Measurements from ENCODE around the gene ZFHX3. TPM values are rescaled to one million over a fixed set of nuclear protein-coding genes. Genes with fewer than 3 reads are reported as not detected.

ZFHX3 gene
- total RNA-seq, 3 donors from 2014 or later, result 13.8 to 36.0 (median 15.5) TPM

- no peak for TF ChIP-seq CTCF (IDR thresholded peaks at IDR 0.05)
- ATAC-seq, result no peak
- Histone ChIP-seq H3K36me3 (ENCODE audit: low read depth) (no peaks in the 10 kb centered on the region), H3K4me1 (ENCODE audit: low read depth) (peaks cover 8% of the 10 kb centered on the region), H3K4me3 (no peak overlapping the region), H3K9me3 (no peaks in the 10 kb centered on the region)
- no peak for DNase-seq
- intact Hi-C loops (cut with DNase I, micrococcal nuclease), result no loop called here
Observed at GRCh38 chr16:72824027-72824426, 223.9 kb downstream of the ZFHX3 start.

- Histone ChIP-seq H3K9me3 (no peaks in the 10 kb centered on the region), H3K4me1 (ENCODE audit: low read depth) (no peaks in the 10 kb centered on the region), H3K36me3 (ENCODE audit: low read depth) (no peaks in the 10 kb centered on the region), H3K4me3 (no peak overlapping the region)
- TF ChIP-seq CTCF (IDR thresholded peaks at IDR 0.05), result no peak
- intact Hi-C loops (cut with DNase I, micrococcal nuclease), result no loop called here
- peak; percentile 70 for ATAC-seq
- no peak for DNase-seq
Observed at GRCh38 chr16:72821185-72821950, 226.6 kb downstream of the ZFHX3 start.

- DNase-seq, result no peak
- no peak for TF ChIP-seq CTCF (IDR thresholded peaks at IDR 0.05)
- Histone ChIP-seq H3K9me3 (no peaks in the 10 kb centered on the region), H3K4me1 (ENCODE audit: low read depth) (no peaks in the 10 kb centered on the region), H3K36me3 (ENCODE audit: low read depth) (no peaks in the 10 kb centered on the region), H3K4me3 (no peak overlapping the region)
- no peak for ATAC-seq
- intact Hi-C loops (cut with DNase I, micrococcal nuclease), result no loop called here
Observed at GRCh38 chr16:72819345-72819744, 228.6 kb downstream of the ZFHX3 start.

- H3K36me3 ChIP-seq (ENCODE audit: low read depth), result no peaks in the 10 kb centered on the region
- intact Hi-C loops (cut with DNase I, micrococcal nuclease), result no loop called here
- H3K4me1 ChIP-seq (ENCODE audit: low read depth), result no peaks in the 10 kb centered on the region
- ATAC-seq, result no peak
- H3K4me3 ChIP-seq, result no peak overlapping the region
- H3K9me3 ChIP-seq, result no peaks in the 10 kb centered on the region
- DNase-seq, result no peak
- no peak for TF ChIP-seq CTCF (IDR thresholded peaks at IDR 0.05)
Observed at GRCh38 chr16:72818236-72818845, 229.6 kb downstream of the ZFHX3 start.

GRCh38 chr16:72815348-72816318 lies 232.3 kb downstream of the ZFHX3 start:
- intact Hi-C loops (cut with DNase I, micrococcal nuclease), result no loop called here
- TF ChIP-seq CTCF (IDR thresholded peaks at IDR 0.05), result no peak
- Histone ChIP-seq H3K4me1 (ENCODE audit: low read depth) (no peaks in the 10 kb centered on the region), H3K9me3 (no peaks in the 10 kb centered on the region), H3K36me3 (ENCODE audit: low read depth) (no peaks in the 10 kb centered on the region), H3K4me3 (no peak overlapping the region)
- no peak for ATAC-seq
- DNase-seq, result no peak

Data from mucosa of descending colon (tissue), 3 donors.